GM21423 (cell line): ENCODE results near the gene MBNL2.

Experiments used
- ATAC-seq: cut with Tn5 transposase; IDR thresholded peaks from one replicate; pipeline ENCODE4 v1.9.1; 2021; ENCODE audit warnings: mild to moderate bottlenecking, moderate library complexity; ENCODE audit not compliant: unreplicated experiment

MBNL2 gene

DNA sequence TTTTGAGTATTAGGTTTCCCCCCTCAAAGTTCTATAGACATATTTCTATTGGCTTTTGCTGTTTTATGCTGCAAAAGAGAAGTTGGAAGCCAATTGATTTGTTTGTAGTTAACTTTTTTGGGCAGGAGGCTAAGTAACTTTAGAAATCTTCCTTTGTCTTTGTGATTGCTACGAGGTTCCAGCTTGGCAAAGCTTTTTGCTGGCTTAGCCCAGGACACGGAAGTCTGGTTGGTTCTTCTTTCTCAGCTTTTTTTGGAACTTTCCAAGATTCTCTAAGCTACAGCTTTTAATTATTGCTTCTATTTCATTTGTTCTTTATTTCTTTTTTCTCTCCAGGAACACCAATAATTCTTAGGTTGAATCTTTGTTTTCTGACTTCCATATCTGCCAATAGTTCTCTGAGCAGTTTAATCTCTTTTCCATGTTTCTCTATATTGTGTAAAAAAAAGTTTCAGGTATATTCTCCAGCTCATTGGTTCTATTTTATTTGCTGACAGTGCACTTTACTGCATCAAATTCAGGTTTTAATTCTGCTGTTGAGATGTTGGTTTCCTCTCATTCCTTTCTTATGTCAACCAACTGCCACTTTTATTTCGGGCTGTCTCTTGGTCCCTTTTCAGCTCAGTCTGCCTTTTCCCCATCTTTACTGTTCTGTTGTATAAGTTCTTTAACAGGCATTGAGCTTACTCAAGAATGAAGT, 27.8 kb downstream of the MBNL2 start:
- no peak for ATAC-seq

DNA sequence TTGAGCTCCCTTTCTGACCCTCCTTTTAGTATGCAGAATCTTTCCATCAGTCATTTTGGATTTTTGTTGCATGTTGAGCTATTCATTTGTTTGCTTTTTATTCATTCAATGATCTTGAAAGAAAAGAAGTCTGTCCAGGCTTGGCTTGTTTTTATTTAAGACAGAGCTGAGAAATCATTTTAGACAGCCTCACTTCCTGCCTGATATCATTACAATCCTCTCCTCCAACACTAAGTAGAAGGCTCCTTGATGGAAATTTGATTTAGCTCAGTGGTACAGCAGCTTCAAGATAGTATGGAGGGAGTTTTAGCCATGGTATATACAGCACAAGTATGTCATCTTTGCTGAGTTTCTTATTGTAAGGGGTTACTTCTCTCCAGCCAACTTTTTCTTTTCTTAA, 28.4 kb downstream of the MBNL2 start:
- ATAC-seq: no peak

DNA sequence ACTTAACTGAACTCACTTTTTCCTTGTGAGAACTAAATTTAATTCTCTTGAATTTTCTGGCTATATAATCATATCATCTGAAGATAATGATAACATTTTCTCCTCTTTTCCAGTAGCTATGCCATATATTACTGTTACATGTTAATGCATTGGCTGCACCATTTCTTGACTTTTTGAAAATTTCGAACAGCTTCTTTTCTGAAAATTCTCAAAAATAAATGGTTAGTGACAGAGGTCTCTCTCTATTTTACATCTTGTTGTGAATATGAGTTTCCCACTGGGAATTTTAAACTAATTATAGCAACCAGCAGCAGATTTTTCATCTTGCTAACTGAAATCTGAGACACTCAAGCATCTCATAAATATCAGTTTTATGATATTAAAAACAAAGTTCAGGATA, 30.6 kb downstream of the MBNL2 start:
- no peak for ATAC-seq

DNA sequence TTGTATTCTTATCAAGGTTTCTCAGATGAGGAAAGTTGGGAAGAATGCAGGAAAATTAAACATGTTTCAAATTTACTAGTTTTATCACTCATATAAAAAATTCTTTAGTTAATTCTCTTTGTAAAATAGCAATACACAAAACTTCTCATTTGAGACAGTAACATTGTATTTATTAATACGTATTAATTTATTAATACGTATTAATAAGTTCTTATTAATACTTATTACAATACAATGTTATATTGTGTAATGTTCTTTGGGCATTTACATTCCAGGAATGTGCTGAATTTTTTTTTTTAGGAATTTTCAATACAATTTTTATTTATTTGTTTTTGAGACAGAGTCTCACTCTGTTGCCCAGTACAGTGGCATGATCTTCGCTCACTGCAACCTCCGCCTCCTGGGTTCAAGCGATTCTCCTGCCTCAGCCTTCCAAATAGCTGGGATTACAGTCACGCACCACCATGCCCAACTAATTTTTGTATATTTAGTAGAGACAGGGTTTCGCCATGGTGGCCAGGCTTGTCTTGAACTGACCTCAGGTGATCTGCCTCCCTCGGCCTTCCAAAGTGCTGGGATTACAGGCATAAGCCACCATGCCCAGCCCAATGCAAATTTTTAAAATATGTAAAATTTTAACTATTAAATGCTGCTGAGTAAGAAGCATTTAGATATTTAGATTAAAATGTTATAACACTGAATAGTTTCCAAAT, 31.6 kb downstream of the MBNL2 start:
- ATAC-seq: no peak

DNA sequence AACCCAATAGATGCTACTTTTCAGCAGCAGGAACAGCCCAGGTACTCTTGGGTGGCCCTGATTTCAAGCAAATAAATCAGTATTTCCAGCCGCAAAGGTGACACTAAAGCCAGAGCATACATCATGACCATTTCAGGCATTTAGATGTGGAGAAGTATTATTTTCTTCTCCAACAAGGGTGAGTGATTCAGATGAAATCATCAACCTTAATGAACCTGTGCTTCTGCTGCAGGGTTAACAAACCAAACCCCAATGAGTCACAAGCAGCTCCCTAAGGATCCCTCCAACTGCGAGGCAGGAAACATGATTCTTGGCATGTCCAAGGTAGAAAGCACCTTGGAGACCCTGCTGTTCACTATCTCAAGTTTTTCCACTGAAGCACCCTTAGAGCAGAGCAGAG, 32.7 kb downstream of the MBNL2 start:
- ATAC-seq: no peak

DNA sequence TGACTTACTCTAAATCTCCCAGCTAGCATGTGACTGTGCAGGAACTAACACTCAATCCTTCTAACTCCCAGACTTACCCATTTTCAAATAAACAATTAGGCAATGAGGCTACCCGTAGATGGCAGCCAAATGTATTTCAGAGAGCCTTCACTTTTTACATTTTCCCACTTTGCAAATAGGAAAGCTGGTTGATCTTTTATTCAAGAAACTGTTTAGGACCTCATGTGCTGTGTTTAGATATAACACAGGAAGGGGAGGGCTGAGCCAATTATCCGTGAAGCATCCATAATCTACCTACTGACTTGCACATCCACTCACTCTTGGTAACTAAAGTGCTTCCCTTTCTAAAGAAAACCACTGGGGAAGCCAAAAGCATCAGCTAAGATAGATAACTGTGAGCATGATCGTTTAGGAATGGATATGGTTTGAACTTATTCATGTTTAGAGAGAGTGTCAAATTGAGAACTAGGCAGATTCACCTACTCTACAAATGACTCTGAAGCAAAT, 33.4 kb downstream of the MBNL2 start:
- no peak for ATAC-seq

DNA sequence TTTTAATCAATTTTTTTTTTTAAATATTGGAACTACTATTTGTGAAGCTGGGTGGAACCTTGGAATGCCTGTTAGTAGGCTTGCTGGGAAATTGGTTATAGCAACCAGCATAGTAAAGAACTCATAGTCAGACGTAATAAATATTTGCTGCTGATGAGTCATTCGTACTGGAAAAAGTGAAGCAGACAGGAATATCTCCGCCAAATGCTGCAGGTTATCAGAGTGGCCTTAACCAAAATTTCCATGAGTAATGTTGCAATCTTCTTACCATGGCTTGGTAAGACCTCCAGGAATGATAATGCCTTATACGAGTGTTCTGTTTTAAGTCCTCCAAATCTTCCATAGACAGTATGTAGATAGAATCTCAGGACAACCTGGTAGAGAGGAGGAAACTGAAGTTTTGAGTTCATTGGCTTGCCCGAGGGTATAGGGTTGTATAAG, 34.2 kb downstream of the MBNL2 start:
- ATAC-seq: no peak

DNA sequence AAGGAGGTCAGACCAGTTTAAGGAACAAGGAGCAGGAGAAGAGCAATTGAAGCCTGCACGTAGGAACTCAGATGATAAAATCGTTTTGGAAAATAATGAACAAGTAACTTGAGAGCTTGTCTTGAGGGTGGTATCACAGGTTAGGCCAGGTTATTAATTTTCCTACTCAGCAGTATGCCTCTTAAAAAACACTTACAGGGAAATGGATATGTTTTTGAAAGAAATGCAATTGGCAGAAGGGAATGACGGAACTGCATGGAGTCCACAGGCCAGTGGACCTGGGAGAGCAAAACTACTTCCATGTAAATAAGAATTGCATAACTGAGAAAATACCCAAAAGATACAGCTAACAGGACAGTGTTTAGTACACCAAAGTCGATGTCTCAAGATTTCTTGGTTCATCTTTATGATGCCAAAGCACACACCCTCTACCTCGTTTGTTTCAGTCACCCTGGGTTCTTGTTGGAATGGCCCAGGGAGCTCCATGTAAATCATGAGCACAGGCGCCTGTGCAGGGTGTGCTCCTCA, 35.2 kb downstream of the MBNL2 start:
- ATAC-seq: no peak

DNA sequence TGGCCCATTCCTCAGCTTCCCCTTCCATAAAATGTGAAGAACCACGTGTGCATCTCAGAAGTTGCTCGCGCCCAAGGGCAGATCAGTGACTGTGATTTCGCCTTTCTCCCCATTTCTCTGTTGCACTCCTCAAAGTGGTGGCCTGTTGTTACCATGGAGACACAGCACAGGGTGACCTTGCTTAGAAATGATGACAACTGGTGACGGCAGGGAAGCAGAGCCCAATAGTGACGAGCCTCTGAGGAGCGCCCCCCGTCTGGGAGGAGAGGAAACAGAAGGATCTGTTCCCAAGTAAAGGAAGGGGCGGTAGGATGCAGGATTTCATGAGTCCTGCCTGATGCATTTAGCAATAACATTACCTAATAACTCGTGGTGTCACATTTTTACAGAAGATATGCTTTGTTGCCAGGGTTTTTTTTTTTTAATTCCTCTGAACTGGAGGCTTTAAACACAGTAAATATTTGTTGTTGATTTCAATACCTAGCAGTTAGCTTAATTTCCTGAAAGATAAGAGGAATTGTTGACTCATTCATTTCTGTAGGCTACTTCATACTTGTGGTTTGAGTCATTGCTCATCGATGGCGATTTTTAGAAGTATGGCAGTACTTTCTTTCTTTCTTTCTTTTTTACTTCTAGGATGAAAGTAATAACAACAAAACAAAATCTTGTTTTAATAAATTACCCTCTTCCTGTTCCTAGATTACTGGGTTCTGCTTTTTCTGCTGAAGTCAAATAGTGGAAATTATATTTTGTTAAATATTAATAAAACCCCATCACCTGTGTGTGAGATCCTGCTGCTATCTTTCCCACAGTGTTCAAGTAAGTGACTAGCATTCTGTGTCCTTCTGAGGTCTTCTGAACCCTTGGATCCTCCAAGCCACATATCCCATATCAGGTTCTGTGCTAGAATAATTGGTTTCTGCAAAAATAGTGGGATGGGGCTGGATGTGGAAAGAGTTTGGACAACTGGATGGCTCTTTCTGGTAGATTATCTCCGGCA, 36.0 kb downstream of the MBNL2 start:
- peak; percentile 72 for ATAC-seq

DNA sequence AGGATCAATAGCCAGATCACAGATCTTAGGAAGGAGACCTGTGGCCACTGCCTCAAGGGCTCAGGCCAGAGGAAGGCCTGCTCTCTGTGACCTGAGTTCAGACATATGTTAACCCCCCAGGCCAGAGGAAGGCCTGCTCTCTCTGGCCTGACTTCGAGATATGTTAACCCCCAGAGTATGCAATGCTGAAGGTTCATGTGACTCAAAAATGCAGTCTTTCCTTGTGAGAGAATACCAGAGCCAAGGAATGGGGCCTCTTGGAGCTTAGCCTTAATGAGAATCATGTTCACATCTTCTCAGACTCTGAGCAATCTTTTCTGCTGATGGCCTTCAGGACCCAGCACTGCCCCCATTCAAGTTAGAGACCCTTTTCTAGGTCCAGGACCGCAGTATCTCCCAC, 36.7 kb downstream of the MBNL2 start:
- no peak for ATAC-seq

DNA sequence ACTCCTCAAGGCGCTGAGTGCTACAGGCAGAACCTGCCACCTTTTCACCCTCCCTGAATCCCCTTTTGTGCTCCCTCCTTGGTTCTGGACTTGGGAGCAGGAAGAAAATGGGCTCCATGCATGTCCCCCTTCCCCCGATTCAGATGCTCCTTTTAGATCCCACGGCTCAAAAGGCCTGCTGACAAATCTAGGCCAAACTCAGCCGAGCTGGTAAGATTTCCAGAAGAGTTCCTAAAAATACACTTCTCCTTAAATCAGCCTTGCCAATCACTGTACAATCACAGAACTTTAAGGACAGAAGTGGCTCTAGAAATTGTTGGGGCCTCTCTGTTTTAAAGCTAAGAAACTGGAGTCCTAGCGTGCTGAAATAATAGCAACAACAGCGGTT, 37.3 kb downstream of the MBNL2 start:
- no peak for ATAC-seq

DNA sequence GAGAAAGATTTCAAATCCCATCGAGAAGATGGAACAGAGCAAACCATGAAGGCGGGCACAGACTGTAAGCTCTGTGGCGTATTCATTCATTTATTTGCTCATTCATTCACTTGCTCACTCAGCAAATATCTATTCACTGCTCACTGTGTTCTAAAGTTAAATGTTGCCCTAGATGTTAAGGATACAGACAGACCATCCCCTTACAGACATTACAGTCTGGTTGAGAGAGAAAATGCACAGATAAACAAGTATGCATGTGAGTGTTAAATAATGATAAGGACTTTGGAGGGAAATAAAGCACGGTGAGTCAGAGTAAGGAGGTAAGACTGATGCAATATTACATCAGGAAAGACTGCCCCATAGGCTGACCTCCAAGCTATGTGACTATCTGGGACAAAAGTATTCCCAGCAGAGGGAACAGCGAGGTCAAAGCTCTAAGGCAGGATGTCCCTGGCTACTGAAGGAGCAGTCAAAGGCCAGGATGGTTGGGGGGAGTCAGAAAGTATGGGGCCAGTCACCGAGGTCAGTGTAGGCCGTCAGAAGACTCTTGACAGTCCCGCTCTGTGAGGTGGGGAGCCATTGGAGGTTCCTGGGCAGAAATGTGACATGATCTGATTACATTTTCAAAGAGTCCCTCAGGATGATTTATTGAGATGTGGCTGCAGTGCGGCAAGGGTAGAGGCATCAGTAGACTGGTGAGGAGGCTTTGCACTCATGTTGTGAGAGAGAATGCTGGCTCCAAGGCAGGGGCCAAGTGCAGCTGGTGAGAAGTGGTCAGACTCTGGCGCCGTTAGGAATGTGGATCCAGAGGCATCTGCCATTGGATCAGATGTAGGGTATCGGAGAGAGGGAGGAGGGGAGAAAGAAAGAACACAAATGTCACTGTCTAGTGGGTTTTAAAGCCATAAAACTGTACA, 37.9 kb downstream of the MBNL2 start:
- no peak for ATAC-seq

DNA sequence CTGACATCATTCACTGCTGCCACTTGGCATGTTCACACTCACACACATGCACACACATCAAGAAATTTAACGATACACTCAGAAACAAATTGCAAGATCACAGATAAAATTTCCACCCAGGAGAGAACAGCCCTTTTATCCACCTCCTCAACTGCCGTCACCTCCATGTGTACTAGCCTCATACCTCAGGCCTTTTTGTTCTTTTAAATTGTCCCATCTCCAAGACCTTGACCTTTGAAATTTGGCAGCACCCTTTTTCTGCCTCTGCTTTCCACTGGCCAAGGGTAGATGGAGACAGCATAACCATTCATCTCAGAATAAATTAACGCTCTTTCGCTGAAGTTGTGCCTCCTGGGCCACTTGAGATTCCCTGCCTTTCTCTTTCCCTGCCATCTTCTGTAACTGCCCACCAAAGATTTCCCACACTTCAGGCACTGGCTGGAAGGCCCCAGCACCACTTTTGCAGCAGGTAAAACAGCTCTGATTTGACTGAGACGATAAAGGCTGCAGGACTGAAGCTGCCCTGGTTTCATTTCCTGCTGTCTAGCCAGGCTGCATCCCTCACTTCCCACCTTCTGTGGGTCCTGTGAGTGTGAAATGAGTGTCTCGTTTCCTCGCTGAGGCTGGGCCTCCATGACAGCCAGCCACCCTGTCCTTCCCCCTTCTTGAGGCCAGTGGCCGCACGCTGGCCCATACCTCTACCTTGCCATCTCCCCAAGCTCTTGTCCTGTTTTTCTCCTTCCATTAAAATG, 39.3 kb downstream of the MBNL2 start:
- ATAC-seq: peak; percentile 52

DNA sequence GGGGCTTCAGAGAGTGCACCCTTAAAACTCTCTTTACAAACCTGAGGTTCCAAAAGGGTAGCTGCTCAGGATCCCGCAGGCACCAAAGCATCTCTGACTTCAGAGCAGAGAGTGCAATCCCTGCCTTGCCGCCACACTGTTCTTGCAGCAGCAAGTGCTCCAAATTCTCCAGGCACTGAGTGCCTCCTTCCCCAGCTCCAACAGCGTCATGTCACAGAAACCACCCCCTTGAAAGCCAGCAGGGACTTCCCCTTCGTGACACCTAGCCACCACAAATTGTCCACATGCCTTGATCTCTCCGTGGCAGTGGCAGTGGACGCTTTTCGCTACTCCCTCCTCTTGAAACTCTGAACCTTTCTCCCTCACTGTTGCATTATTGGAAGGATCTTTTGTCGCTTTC, 39.9 kb downstream of the MBNL2 start:
- ATAC-seq: no peak

DNA sequence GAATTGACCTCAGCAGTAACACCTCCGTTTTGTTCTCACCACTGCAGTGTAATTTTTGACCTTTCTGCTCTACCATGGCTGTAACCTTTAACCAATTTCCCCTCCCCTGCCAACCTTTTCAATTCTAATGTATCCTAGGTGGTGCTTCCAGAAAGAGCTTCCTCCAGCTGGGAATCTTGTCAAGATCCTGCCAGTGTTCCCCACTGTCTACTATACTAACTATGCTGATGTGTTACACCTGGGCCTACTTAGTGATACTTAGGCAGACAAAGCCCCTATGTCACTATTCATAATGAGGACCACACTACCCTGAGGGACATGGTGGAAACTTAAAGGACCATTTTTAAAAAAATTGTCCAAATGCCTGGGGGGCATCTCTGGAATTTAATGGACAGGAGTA, 41.0 kb downstream of the MBNL2 start:
- no peak for ATAC-seq

DNA sequence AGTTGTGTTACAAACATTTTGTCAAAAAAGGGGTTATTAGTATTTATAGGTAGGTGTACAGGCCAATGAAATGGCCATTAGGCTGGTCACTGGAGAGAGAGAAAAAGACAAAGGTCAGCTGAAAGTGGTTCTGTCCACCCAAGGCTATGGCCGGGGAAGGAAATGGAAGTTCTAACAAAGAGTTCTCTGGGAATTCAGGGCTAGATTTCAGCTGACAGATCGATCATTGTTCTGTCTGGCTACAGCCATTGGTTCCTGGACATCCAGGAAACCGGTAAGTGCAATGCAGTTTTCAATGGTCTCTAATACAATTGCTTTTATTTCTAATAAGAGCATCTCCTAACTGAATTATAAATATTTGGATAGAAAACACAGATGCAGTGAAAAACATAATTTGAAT, 42.5 kb downstream of the MBNL2 start:
- ATAC-seq: no peak

DNA sequence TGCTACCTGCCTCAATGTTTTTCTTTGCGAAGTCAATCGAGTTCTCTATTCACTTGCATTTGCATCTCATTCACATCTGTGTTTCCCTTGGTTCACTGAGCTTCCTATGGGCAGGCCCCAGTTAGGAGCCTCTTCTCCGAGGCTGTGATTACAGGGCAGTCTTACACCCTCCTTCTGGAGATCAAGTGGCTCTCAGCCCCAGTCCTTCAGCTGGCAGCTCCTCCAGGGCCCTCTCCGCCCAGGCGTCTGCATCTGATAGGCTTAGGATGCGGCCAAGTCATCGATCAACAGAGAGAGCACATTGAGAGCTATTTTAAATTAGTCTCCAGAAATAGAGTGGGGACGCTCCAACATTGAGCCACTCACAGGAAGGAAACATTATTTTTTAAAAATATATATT, 44.2 kb downstream of the MBNL2 start:
- no peak for ATAC-seq

DNA sequence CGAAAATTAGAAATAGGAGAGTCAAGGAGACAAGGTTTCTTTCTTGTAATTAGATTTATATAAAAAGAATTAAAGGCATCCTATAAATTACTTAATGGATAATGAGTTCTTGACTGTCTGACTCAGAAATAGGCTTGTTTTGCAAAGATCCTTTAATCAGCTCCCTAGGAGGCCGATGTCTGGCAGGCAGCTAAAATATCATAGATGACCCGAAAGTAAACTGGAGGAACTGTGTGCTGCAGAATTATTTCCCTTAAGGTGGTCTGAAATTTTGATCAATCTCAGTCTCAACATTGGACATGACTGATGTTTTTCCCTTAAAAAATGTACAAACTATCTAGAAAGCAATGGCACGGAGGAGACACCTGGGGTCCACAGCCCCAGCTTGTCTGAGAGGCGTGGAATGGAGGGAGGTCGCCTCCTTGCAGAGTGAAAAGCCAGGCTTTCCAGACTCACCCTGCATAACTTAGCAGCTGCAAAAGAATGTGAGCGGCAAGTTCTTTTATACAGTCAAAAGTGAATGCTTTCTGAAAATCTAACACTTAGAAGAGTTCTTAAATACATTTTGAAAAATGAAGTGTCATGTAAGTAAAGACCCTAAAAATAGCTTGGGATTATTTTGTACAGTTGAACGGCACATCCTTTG, 44.8 kb downstream of the MBNL2 start:
- ATAC-seq: no peak
